ENCODE results near the gene URB2.
A peak's percentile ranks its signal among the peaks of the same experiment; 100 is the strongest.
"Not testable (repeated sequence)": the region's sequence is repeated elsewhere in the genome, so short reads cannot be mapped to it uniquely, and the experiment has no call there.

The URB2 gene

GRCh38 chr1:229614701-229615100 is 11.3 kb upstream of the URB2 start:
- DNase-seq: no peak

GRCh38 chr1:229617351-229618100 is 8.5 kb upstream of the URB2 start:
- DNase-seq: no peak

GRCh38 chr1:229619002-229619401 is 7.0 kb upstream of the URB2 start:
- DNase-seq: no peak

- no peak for DNase-seq
These were observed 6.4 kb upstream of the URB2 start for GRCh38 chr1:229619614-229620013.

- DNase-seq: no peak
These were observed 5.2 kb upstream of the URB2 start for GRCh38 chr1:229620876-229621275.

GRCh38 chr1:229621663-229622062 is 4.4 kb upstream of the URB2 start:
- no peak for DNase-seq

- DNase-seq: not testable (repeated sequence)
These were observed 3.4 kb upstream of the URB2 start for GRCh38 chr1:229622641-229623120.

GRCh38 chr1:229623225-229623624 is 2.8 kb upstream of the URB2 start:
- DNase-seq: no peak

- DNase-seq: no peak
These were observed 2.2 kb upstream of the URB2 start for GRCh38 chr1:229623838-229624237.

GRCh38 chr1:229624521-229625070 is 1.5 kb upstream of the URB2 start:
- DNase-seq: peak in 1 of 2 experiments; percentile 24

- peak; percentile 56 to 66 for DNase-seq
These were observed 754 bp upstream of the URB2 start for GRCh38 chr1:229625071-229625914.

GRCh38 chr1:229627003-229627402 is 956 bp downstream of the URB2 start:
- no peak for DNase-seq

- DNase-seq: no peak
These were observed 3.2 kb downstream of the URB2 start for GRCh38 chr1:229629261-229629660.

GRCh38 chr1:229631148-229631547 is 5.1 kb downstream of the URB2 start:
- DNase-seq: no peak

GRCh38 chr1:229631966-229632365 is 5.9 kb downstream of the URB2 start:
- DNase-seq: no peak

- no peak for DNase-seq
These were observed 10.0 kb downstream of the URB2 start for GRCh38 chr1:229636042-229636441.

GRCh38 chr1:229637746-229638145 is 11.7 kb downstream of the URB2 start:
- DNase-seq: no peak

GRCh38 chr1:229640455-229640854 is 14.4 kb downstream of the URB2 start:
- DNase-seq: no peak

- no peak for DNase-seq
These were observed 15.3 kb downstream of the URB2 start for GRCh38 chr1:229641306-229641705.

- DNase-seq: no peak
These were observed 16.3 kb downstream of the URB2 start for GRCh38 chr1:229642376-229642775.

- DNase-seq: no peak
These were observed 16.9 kb downstream of the URB2 start for GRCh38 chr1:229642970-229643369.

GRCh38 chr1:229643996-229644745 is 18.1 kb downstream of the URB2 start:
- no peak for DNase-seq

All from Kasumi-1 (cell line).